Panc1 (cell line): ENCODE measurements around the gene MORN1. TPM values are rescaled to one million over a fixed set of nuclear protein-coding genes. Genes with fewer than 3 reads are reported as not detected.

Source experiments
- ATAC-seq: fragments of 200-7000 bp; cut with Tn5 transposase; 2 replicates; pipeline ENCODE4 v1.9.1; 2020; ENCODE audit warnings: mild to moderate bottlenecking, moderate library complexity
- BruUV-seq: library from RNA; stranded (reverse); fragments of 400-500 nt; replicated peaks from 2 replicates; lab custom pipeline; 2021; lab: Mats Ljungman, UMichigan
- CTCF ChIA-PET: fragments of 300-600 bp; sonication (Branson Sonifier 250); formaldehyde crosslinking; loops from one replicate; lab custom pipeline; 2022; ENCODE audit warnings: antibody characterized with exemption; lab: Charles Lee
- POLR2A ChIA-PET: fragments of 300-600 bp; sonication (Branson Sonifier 250); formaldehyde crosslinking; loops from one replicate; lab custom pipeline; 2022; ENCODE audit warnings: antibody characterized with exemption; lab: Charles Lee
- DNase-seq: peaks from one replicate; pipeline ENCODE4 v3.0.0-alpha.2; 2010; ENCODE audit warnings: low read depth, low spot score
- H3K27ac ChIP-seq: 2 replicates; pipeline ENCODE4 v1.5.1; 2011; ENCODE audit warnings: mild to moderate bottlenecking, low read length, inconsistent platforms
- H3K27me3 ChIP-seq: fragments of 200-500 bp; sonication (Bioruptor generic); 2 replicates; pipeline ENCODE4 v1.6.0; 2014; ENCODE audit warnings: low read length, inconsistent platforms; ENCODE audit not compliant: control insufficient read depth, insufficient read depth
- H3K36me3 ChIP-seq: fragments of 200-500 bp; sonication (Bioruptor generic); 2 replicates; pipeline ENCODE4 v1.5.1; 2014; ENCODE audit warnings: inconsistent platforms, mild to moderate bottlenecking, low read length, moderate library complexity; ENCODE audit not compliant: control insufficient read depth, insufficient read depth
- H3K4me1 ChIP-seq: 2 replicates; pipeline ENCODE4 v1.5.1; 2011; ENCODE audit warnings: inconsistent platforms, mild to moderate bottlenecking, low read length, moderate library complexity; ENCODE audit not compliant: control insufficient read depth, insufficient read depth
- H3K4me3 ChIP-seq, 2 experiments: 2 replicates each; pipeline ENCODE4 v1.5.1; 2011 to 2012; ENCODE audit warnings: low read depth in 2 of 2, low read length in 2 of 2, mild to moderate bottlenecking in 2 of 2, inconsistent platforms in 1 of 2, moderate library complexity in 1 of 2
- H3K9me3 ChIP-seq: fragments of 200-500 bp; sonication (Bioruptor generic); 2 replicates; pipeline ENCODE4 v1.5.1; 2014; ENCODE audit warnings: low read depth, mild to moderate bottlenecking, inconsistent platforms, low read length, moderate library complexity; ENCODE audit not compliant: control insufficient read depth, insufficient read depth
- CTCF ChIP-seq: fragments of 450-650 bp; IDR thresholded peaks from 2 replicates; pipeline ENCODE4 v1.5.1; 2017; ENCODE audit warnings: mild to moderate bottlenecking
- POLR2AphosphoS5 ChIP-seq: IDR thresholded peaks from 2 replicates; pipeline ENCODE4 v1.6.1; 2012; ENCODE audit warnings: mild to moderate bottlenecking, low read depth, low read length, moderate library complexity
- REST ChIP-seq, 2 experiments: IDR thresholded peaks; 2 replicates each; pipeline ENCODE4 v1.6.1; 2011 to 2012; ENCODE audit warnings: low read depth in 2 of 2, control low read depth in 1 of 2, low read length in 1 of 2, mild to moderate bottlenecking in 1 of 2, moderate library complexity in 1 of 2; ENCODE audit not compliant: insufficient read depth in 1 of 2
- SIN3A ChIP-seq: IDR thresholded peaks from 2 replicates; pipeline ENCODE4 v1.6.1; 2012; ENCODE audit warnings: low read depth, mild to moderate bottlenecking, low read length, moderate library complexity, borderline replicate concordance; ENCODE audit not compliant: insufficient read depth
- TCF7L2 ChIP-seq: IDR thresholded peaks from 2 replicates; pipeline ENCODE4 v1.6.1; 2011; ENCODE audit warnings: mild to moderate bottlenecking, low read depth, low read length, inconsistent platforms
- in situ Hi-C: cut with HindIII; loops from 2 replicates; pipeline ENCODE4 v1.10.0; 2016; ENCODE audit warnings: low sequenced_read_pairs, low pct_unique_long_range_greater_than_20kb
- intact Hi-C: fragments of 100-400 bp; cut with micrococcal nuclease; formaldehyde crosslinking; loops from one replicate; pipeline ENCODE4 v1.10.0; 2022; ENCODE audit not compliant: unreplicated experiment
- total RNA-seq: library from RNA; stranded (reverse); gene quantifications from one replicate; pipeline ENCODE4 v1.2.1, GENCODE V29; 2021; ENCODE audit not compliant: unreplicated experiment

Gene MORN1
- total RNA-seq, 1 experiment from 2014 or later = 21.3 TPM

GRCh38 chr1:2279210-2279639 lies 112.1 kb downstream of the MORN1 start:
- no peak for DNase-seq

GRCh38 chr1:2278591-2279209 lies 112.7 kb downstream of the MORN1 start:
- H3K27me3 ChIP-seq = no peaks in the 10 kb centered on the region
- DNase-seq (no peak), ATAC-seq (no peak)
- TF ChIP-seq CTCF (no peak), TCF7L2 (no peak), SIN3A (no peak), POLR2AphosphoS5 (no peak), REST (IDR thresholded peaks at IDR 0.05; ENCODE audit: insufficient read depth in 1 of 2, low read depth in 2 of 2, low read length in 1 of 2) (no peak)
- POLR2A ChIA-PET = no interaction called here
- H3K27ac ChIP-seq = no peak overlapping the region
- H3K36me3 ChIP-seq = no peaks in the 10 kb centered on the region
- intact Hi-C loops = no loop called here
- no TSS peak for BruUV-seq
- CTCF ChIA-PET = no interaction called here
- peaks cover 12% of the 10 kb centered on the region for H3K4me1 ChIP-seq
- in situ Hi-C loops = no loop called here
- no peak overlapping the region for H3K4me3 ChIP-seq
- H3K9me3 ChIP-seq = no peaks in the 10 kb centered on the region

More at GRCh38 chr1:2279210-2279639, 112.1 kb downstream of the MORN1 start:
- Histone ChIP-seq H3K36me3 (no peaks in the 10 kb centered on the region), H3K27me3 (no peaks in the 10 kb centered on the region), H3K27ac (no peak overlapping the region), H3K4me1 (peaks cover 17% of the 10 kb centered on the region), H3K4me3 (no peak overlapping the region), H3K9me3 (no peaks in the 10 kb centered on the region)
- CTCF ChIA-PET = no interaction called here
- BruUV-seq = no TSS peak
- TF ChIP-seq CTCF (no peak), SIN3A (no peak), TCF7L2 (no peak), POLR2AphosphoS5 (no peak), REST (IDR thresholded peaks at IDR 0.05; ENCODE audit: insufficient read depth in 1 of 2, low read depth in 2 of 2, low read length in 1 of 2) (no peak)
- POLR2A ChIA-PET = no interaction called here
- no peak; the same call in 1 of the 2 replicates for ATAC-seq
- in situ Hi-C loops = no loop called here
- intact Hi-C loops = no loop called here
